ENCODE results near the gene SIX3.

The SIX3 gene

DNA sequence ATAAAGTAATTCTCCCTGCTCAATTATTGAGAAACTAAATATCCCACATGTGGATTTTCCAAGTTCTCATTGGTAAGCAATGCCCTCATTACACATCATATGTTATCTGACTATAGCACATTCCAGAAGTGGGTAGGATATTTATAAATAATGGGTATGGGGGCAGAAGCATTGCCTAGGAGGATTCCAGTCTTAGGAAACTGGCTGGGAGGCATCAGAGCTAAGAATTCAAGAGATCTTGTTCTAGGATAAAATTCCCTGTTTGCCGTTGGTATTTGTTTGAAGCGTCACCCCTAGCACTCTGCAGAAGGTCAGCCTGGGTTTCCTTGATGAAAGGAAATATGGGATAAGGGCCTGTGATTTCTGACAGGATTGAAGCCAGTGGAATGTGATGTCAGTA lies 47.7 kb downstream of the SIX3 start:
- DNase-seq (ENCODE audit: extremely low read depth, insufficient read length) = no peak
- H3K36me3 ChIP-seq (ENCODE audit: control insufficient read depth, insufficient read depth, low read length) = no peaks in the 10 kb centered on the region
- no peaks in the 10 kb centered on the region; the same call in none of the 2 replicates for H3K27me3 ChIP-seq (replicated peaks; ENCODE audit: control insufficient read depth, insufficient read depth, low read length)
- no peak overlapping the region for H3K4me3 ChIP-seq (replicated peaks; ENCODE audit: low read depth, low read length)
- TF ChIP-seq, protein P1, sequence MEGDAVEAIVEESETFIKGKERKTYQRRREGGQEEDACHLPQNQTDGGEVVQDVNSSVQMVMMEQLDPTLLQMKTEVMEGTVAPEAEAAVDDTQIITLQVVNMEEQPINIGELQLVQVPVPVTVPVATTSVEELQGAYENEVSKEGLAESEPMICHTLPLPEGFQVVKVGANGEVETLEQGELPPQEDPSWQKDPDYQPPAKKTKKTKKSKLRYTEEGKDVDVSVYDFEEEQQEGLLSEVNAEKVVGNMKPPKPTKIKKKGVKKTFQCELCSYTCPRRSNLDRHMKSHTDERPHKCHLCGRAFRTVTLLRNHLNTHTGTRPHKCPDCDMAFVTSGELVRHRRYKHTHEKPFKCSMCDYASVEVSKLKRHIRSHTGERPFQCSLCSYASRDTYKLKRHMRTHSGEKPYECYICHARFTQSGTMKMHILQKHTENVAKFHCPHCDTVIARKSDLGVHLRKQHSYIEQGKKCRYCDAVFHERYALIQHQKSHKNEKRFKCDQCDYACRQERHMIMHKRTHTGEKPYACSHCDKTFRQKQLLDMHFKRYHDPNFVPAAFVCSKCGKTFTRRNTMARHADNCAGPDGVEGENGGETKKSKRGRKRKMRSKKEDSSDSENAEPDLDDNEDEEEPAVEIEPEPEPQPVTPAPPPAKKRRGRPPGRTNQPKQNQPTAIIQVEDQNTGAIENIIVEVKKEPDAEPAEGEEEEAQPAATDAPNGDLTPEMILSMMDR (IDR thresholded peaks at IDR 0.05; ENCODE audit: insufficient read depth, low read length, poor library complexity, severe bottlenecking) = no peak

GRCh38 chr2:44994377-44994776 lies 52.9 kb downstream of the SIX3 start:
- H3K4me3 ChIP-seq (replicated peaks; ENCODE audit: low read depth, low read length) = no peak overlapping the region
- DNase-seq (ENCODE audit: extremely low read depth, insufficient read length) = no peak
- peaks cover 2% of the 10 kb centered on the region for H3K27me3 ChIP-seq (replicated peaks; ENCODE audit: control insufficient read depth, insufficient read depth, low read length)
- TF ChIP-seq, protein P1 (IDR thresholded peaks at IDR 0.05; ENCODE audit: insufficient read depth, low read length, poor library complexity, severe bottlenecking) = no peak
- H3K36me3 ChIP-seq (ENCODE audit: control insufficient read depth, insufficient read depth, low read length) = no peaks in the 10 kb centered on the region

Measured in GM06990 (cell line).